ENCODE data around the gene FECH. TPM values are rescaled to one million over a fixed set of nuclear protein-coding genes. Genes with fewer than 3 reads are reported as not detected.

Gene FECH
- total RNA-seq, 2 experiments from 2014 or later = 23.2 to 23.6 TPM

Other genes starting within 250 kb of the FECH start
- not detected for gene ST8SIA3, start 234.1 kb downstream of the FECH start, total RNA-seq
- gene ONECUT2, start 151.3 kb downstream of the FECH start, total RNA-seq = not detected
- gene NARS1, start 35.1 kb upstream of the FECH start, total RNA-seq = 10 to 100 TPM; 86.3 to 96.1 TPM
- under 1 TPM in 1 of 2 experiments, not detected in 1; 0.25 TPM for gene ATP8B1, start 216.6 kb upstream of the FECH start, total RNA-seq

All from activated naive CD8-positive, alpha-beta T cell treated with anti-CD3 and anti-CD28 coated beads, Interleukin-2, amount 10 ng/mL, durations not matched to agents 7 days and 5 days (primary cell).